Muscle of back (tissue), 13 donors: Measurements from ENCODE around the gene GJA8. TPM values are rescaled to one million over a fixed set of nuclear protein-coding genes. Genes with fewer than 3 reads are reported as not detected.
A peak's percentile ranks its signal among the peaks of the same experiment; 100 is the strongest.
"Not testable (repeated sequence)": the region's sequence is repeated elsewhere in the genome, so short reads cannot be mapped to it uniquely, and the experiment has no call there.

Source experiments
- DNase-seq, 3 donors: peaks; one replicate each; pipeline versions ENCODE4 v3.0.0 to v3.0.0-alpha.2; 2013
- long read RNA-seq, 9 donors: transcript quantifications; one replicate each; lab custom pipeline, GENCODE V29; 2026
- polyA plus RNA-seq, 10 donors: library from polyadenylated mRNA; unstranded; fragments of 120-200 nt; gene quantifications; one replicate each; pipeline ENCODE4 v1.2.1, GENCODE V29; 2013; ENCODE audit not compliant: insufficient read length in 10 of 10

GJA8 gene
- polyA plus RNA-seq: not detected
- long read RNA-seq, donor 1: 0 reads
- long read RNA-seq, donor 2: 0 reads
- long read RNA-seq, donor 3, partial matches to known transcripts: 0 of 3 reads
- long read RNA-seq, donor 3, other reads (novel, unspliced or antisense): 0 of 3 reads
- long read RNA-seq, donor 4: 0 reads
- long read RNA-seq, donor 5: 0 reads
- long read RNA-seq, donor 6: 0 reads
- long read RNA-seq, donor 7: 0 reads
- long read RNA-seq, donor 8: 0 reads
- long read RNA-seq, donor 9: 0 reads

DNA sequence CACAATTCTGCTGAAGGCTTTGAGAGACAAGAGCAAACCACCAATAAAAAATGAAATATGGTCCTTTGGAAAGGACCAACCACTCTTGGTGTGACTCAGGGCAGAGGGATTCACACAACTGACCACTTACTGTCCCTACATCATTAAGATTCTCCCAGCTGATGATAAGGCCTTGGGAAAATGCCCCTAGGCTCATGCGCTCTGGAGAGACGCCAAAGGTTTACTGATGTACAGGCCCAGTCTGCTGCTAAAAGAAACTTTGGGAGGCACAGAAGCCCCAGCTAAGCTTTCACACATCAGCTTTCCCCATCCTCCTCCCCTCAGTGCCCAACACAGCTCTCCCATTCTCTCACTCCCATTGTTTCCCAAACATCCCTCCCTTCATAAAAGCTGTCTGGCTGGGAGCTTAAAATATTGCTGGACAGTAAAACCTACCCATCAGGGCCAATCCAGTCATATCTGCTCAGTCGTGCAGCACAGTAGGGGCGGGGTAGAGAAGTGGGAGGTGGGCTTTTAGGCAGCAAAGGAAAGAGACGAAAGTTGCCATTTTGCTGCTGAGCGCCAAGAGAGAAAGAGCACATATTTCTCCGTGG lies at the start of gene GJA8:
Gene GJA8, plus strand, starts transcription at position 543 of the 593 bp plus-strand sequence. CDS start 5,161 bp downstream, outside the sequence.
- DNase-seq: no peak

DNA sequence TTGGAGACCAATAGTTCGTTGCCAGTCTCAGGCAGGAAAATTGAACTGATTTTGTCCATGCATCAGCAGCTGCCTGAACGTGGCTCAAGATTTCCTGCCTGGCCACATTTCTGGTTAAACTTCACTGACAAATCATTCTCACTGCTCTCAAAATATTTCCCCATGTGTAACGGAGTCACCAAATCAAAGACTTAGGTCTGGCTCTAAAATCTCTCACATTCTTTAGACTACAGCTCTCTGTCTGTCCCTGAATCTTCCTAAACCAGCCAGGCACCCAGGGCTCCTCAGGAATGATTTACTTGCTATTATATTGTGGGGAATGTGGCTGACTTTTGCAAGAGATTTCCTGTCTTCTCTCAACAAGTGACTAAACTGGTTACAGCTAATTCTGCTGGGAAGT lies 49.2 kb upstream of the GJA8 start:
- DNase-seq: no peak

DNA sequence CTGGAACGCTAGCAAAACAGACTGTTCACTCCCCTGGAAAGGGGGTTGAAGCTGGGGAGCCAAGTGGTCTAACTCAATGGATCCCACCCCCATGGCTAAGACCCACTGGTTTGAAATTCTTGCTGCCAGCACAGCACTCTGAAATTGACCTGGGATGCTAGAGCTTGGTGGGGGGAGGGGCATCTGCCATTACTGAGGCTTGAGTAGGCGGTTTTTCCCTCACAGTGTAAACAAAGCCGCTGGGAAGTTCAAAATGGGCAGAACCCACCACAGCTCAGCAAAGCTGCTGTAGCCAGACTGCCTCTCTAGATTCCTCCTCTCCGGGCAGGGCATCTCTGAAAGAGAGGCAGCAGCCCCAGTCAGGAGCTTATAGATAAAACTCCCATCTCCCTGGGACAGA lies 47.6 kb upstream of the GJA8 start:
- not testable (repeated sequence) for DNase-seq

GRCh38 chr1:147855996-147856395 lies 46.6 kb upstream of the GJA8 start:
- DNase-seq: not testable (repeated sequence)

DNA sequence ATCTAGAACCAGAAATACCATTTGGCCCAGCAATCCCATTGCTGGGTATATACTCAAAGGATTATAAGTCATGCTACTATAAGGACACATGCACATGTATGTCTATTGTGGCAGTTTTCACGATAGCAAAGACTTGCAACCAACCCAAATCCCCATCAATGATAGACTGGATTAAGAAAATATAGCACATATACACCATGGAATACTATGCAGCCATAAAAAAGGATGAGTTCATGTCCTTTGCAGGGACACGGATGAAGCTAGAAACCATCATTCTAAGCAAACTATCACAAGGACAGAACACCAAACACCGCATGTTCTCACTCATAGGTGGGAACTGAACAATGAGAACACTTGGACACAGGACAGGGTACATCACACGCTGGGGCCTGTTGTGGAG lies 35.4 kb upstream of the GJA8 start:
- not testable (repeated sequence) for DNase-seq

GRCh38 chr1:147878022-147878421 lies 24.6 kb upstream of the GJA8 start:
- DNase-seq: no peak

DNA sequence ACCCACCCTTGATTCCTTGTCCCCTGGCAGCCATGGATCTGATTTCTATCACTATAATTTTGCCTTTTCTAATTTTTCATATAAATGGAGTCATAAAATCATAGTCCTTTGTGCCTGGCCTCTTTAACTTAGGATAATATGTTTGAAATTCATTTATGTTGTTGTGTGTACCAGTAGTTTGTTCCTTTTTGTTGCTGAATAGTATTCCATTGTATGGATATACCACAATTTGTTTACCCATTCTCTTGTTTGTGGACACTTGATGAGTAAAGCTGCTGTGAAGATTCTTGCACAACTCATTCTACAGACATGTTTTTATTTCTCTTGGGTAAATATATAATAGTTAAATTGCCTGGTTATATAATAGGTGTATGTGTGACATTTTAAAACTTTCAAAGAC lies 22.7 kb upstream of the GJA8 start:
- DNase-seq: no peak

DNA sequence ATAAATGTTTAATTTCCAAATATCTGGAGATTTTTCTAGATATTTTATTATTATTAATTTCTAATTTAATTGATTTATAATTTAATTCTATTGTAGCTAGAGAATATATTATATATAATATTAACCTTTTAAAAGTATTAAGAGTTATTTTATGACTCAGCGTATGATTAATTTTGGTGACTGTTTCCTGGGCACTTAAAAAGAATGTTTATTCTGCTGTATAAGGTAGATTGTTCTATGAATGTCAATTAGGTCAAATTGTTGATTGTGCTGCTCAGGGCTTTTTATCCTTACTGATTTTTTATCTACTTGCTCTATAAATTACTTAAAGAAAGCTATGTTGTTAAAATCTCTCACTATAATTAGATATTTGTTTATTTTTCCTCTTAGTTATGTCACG lies 20.1 kb upstream of the GJA8 start:
- no peak for DNase-seq

DNA sequence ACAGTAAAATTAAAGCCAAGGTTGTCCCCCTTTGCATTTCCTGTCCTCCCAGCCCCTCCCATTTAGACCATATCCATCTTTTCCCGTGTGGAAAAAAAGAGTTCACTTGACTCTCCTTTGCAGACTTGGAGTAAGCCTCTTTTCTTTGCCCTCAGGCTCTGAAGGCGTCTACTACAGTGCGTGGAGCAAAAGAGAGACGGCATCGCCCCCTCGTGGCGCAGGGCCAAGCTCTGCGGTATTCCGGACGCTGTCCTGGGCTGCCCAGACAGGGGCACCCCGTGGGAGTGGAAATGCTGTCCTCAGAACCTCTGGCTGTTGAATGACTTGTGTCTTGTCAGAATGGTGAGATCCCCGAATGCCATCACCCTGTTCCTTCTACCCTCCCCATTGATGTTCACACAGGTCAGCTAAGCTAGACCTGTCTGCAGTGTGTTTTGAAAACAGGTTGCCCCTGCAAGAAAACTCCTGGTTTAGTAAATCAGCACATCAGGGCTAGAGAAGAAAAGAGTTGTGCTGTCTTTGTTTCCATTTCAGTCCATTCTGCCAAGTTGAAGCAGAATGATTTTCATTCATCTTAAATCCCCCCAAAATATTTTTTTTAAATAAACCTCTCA lies 12.3 kb upstream of the GJA8 start:
- DNase-seq: peak; percentile 15 to 60 (median 42)

DNA sequence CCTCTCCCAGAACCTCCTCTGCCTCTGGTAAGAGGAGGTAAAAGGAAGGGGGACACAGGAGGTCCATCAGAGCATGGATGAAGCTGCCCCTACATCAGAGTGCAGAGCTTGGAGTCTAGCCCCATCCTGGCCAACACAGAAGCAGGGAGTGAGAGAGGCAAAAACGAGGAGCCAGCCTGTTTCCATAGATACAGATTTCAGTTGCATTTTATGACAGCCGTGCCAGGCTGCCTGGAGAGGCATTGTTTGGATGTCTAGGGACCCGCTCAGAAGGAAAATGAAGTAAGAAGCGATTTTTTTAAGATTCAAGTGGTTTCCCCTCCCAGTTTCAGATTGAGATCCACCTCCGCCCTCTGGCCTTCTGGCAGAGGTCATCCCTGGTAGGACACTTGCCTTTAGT lies 11.5 kb upstream of the GJA8 start:
- DNase-seq: no peak

GRCh38 chr1:147892216-147892615 lies 10.4 kb upstream of the GJA8 start:
- no peak for DNase-seq

DNA sequence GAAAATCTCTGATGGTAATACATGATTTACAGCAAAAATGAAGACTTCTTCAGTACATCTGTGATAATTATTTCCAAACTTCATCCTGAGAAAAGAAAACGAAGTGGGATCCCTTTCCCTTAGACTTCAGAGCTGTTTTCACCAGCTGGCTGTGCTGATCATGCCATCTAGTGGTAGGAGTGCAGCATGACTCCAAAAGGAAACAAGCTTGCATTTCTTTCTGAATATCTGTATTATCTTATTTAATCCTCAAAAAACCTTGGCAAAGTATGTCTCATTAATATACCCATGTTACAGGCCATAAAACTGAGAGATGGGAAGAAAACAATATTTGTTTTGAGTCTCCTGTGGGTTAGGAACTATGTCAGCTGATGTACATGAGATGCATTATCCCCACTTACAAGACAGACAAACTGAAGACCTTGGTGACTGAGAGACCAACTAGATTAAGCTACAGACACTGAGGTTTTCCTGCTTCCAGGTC lies 9.8 kb upstream of the GJA8 start:
- peak; percentile 38 to 73 (median 50) for DNase-seq

DNA sequence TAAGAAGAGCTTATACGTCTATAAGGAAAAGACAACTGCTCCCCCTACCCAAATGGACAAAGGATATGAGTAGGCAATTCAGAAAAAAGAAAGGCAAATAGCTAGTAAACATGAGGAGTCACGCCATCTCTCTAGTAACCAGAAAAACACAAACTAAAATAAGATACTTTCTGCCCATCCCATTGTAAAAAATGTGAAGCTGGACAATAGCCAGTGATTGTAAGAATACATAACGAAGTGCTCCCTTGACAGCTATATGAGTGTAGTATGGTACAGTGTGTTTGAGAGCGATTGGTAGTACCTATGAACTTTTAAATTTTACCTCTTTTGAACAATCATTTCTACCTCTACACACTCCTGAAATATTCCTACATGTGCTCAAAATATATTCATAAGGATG lies 7.5 kb upstream of the GJA8 start:
- DNase-seq: no peak

DNA sequence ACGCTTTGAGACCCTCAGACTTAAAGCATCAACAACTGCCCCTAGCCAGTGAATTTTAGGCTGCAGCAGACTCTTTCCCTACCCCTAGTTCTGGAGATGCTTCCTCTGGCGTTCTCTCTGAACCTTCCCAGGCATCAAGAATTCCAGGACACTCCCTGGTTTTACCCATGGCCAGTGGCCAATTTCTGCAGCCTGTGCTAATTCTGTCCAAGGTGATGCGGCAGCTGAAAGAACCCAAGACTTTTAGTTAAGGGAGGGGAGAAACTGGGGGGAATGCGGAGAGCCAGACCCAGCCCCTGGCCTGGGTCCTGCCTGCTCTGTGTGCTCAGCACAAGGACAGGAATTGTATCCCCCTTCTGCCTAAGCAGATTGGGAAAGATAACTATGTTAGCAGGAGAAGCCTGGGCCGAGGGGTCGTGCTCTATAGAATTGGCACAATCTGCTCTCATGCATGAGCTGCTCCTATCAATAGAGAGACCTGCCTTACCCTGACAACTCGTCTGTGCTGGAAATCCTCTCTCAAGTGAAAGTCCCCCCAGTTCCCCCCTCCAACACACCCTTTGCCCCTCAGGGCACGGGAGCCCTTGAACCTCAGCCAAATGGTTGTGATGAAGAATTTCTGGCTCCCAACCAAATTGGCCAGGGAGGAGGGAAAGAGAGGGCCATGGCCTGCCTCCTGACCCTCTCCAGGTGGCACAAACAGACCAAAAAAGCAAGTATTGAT lies 5.4 kb upstream of the GJA8 start:
- DNase-seq: peak in 1 of 3 donors; percentile 23

DNA sequence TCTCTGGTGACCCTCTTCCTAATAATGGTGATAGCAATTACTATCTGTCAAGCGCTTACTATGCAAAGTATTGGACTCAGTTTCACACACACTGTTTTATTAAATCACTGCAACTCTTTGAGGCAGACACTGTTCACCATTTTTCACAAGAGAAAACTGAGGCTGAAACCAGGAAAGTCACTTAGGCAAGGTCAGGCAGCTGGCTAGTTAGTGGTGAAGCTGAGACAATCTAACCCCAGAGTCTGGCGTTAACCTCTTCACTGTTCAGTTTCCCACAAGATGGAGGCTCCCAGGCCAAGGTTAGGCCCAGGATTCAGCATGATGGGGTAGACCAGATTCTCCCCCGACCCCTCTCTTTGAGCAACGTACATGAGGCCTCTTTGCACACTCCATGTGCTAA lies 4.8 kb upstream of the GJA8 start:
- DNase-seq: no peak

- no peak for DNase-seq
Measured at GRCh38 chr1:147904726-147905125, 2.1 kb downstream of the GJA8 start.

GRCh38 chr1:147907786-147908509 lies 5.4 kb downstream of the GJA8 start:
- DNase-seq: no peak

DNA sequence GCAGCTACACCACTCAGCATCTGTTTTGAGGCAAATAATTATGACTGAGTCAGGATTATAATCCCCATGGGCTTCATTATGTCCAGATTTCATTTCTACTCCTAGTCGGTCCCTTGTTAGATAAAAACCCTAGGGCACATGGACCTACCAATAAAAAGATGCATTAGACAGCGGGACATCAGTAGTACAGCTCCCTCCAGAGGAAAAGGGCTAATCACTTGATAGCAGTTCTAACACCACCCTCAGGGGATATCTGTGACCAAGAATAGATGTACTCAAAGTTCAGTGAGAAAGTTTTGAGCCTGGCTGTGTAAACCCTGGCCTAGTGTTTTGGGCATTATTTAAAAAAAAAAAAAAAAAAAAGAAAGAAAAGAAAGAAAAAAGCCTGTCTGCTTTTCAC lies 10.0 kb downstream of the GJA8 start:
- no peak for DNase-seq

DNA sequence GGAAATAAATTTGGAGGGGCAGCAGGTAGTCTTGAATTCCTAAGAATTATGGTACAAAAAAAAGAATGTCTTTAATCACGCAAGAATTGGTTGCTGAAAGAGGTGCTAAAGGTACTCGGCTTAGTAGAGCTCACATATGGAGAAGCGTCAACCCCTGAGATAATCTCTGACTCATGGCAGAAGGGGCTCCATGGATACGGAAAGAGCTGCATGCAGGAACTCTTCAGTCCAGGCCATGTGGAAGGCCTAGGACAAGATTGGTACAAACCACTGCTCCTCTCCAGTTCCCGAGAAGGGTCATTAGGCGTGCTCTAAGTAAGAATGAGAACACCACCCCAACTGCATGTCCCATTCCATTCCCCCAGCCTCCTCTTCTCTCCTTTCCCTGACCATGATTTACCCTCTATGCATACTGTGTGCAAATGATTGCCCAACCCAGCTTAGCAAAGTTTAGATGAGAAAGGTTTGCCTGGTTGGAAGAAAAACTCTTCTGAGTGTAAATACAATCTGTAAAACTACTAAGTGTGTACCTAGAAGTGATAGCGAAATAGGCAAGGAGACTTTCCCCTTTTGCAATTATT lies 10.9 kb downstream of the GJA8 start:
- DNase-seq: no peak

GRCh38 chr1:147919896-147920295 lies 17.3 kb downstream of the GJA8 start:
- peak in 1 of 3 donors; percentile 10 for DNase-seq

- no peak for DNase-seq
Measured at GRCh38 chr1:147924813-147925212, 22.2 kb downstream of the GJA8 start.
